ENCODE results near the gene MAGEA10. TPM values are rescaled to one million over a fixed set of nuclear protein-coding genes. Genes with fewer than 3 reads are reported as not detected.
"Not testable (repeated sequence)": the region's sequence is repeated elsewhere in the genome, so short reads cannot be mapped to it uniquely, and the experiment has no call there.

Gene MAGEA10
- polyA plus RNA-seq, 1 donor from 2014 or later, result not detected

DNA sequence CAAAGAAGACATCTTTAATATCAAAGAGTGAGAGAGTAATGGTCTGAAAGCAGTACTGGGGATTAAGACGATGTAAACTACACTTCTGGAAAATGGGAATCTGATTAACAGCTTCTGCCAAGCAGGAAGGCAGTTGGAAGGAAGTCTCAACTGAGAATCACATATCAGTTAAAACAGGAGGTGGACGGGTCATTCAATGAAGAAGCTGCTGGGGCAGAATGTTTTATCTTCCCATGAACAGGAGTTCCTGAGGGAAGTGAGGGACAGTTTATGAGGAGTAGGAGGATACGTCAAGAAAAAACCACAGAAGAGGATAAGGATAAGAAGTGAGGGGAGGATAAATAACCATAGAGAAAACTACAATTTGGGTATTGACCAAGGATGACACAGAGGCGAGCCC lies 38.7 kb upstream of the MAGEA10 start:
- Histone ChIP-seq H3F3A (ENCODE audit: insufficient read depth, low read length, poor library complexity, severe bottlenecking) (no peaks in the 10 kb centered on the region), H3K4me2 (ENCODE audit: low read length) (no peak overlapping the region), H3K4me3 (ENCODE audit: low read length) (no peak overlapping the region), H3K9me3 (ENCODE audit: low read length) (no peaks in the 10 kb centered on the region), H3K9ac (ENCODE audit: low read length) (no peak overlapping the region), H3K36me3 (ENCODE audit: insufficient read depth, low read length) (no peaks in the 10 kb centered on the region), H2AFZ (ENCODE audit: low read depth, low read length) (no peak overlapping the region), H3K9me2 (ENCODE audit: insufficient read depth, low read length) (no peaks in the 10 kb centered on the region), H4K20me1 (ENCODE audit: insufficient read depth) (no peaks in the 10 kb centered on the region), H3K27ac (ENCODE audit: low read length) (no peak overlapping the region), H3K27me3 (ENCODE audit: insufficient read depth, low read depth, low read length) (no peaks in the 10 kb centered on the region), H3K79me2 (replicated peaks; ENCODE audit: insufficient read depth, low read length) (no peaks in the 10 kb centered on the region)
- TF ChIP-seq POLR2AphosphoS5 (IDR thresholded peaks at IDR 0.05) (no peak), EZH2 (IDR thresholded peaks at IDR 0.05; ENCODE audit: borderline replicate concordance, insufficient read depth, low read length, poor library complexity, severe bottlenecking) (no peak), SMC3 (conservative IDR thresholded peaks at IDR 0.05; ENCODE audit: poor library complexity) (no peak), TAF1 (IDR thresholded peaks at IDR 0.05; ENCODE audit: low read depth) (no peak), RAD21 (conservative IDR thresholded peaks at IDR 0.05) (no peak), EP300 (conservative IDR thresholded peaks at IDR 0.05; ENCODE audit: poor library complexity, severe bottlenecking) (no peak), MXI1 (conservative IDR thresholded peaks at IDR 0.05; ENCODE audit: poor library complexity, severe bottlenecking) (no peak)
- TF ChIP-seq, protein P1, sequence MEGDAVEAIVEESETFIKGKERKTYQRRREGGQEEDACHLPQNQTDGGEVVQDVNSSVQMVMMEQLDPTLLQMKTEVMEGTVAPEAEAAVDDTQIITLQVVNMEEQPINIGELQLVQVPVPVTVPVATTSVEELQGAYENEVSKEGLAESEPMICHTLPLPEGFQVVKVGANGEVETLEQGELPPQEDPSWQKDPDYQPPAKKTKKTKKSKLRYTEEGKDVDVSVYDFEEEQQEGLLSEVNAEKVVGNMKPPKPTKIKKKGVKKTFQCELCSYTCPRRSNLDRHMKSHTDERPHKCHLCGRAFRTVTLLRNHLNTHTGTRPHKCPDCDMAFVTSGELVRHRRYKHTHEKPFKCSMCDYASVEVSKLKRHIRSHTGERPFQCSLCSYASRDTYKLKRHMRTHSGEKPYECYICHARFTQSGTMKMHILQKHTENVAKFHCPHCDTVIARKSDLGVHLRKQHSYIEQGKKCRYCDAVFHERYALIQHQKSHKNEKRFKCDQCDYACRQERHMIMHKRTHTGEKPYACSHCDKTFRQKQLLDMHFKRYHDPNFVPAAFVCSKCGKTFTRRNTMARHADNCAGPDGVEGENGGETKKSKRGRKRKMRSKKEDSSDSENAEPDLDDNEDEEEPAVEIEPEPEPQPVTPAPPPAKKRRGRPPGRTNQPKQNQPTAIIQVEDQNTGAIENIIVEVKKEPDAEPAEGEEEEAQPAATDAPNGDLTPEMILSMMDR (IDR thresholded peaks at IDR 0.05; ENCODE audit: poor library complexity, severe bottlenecking), result no peak
- TF ChIP-seq, protein P2, sequence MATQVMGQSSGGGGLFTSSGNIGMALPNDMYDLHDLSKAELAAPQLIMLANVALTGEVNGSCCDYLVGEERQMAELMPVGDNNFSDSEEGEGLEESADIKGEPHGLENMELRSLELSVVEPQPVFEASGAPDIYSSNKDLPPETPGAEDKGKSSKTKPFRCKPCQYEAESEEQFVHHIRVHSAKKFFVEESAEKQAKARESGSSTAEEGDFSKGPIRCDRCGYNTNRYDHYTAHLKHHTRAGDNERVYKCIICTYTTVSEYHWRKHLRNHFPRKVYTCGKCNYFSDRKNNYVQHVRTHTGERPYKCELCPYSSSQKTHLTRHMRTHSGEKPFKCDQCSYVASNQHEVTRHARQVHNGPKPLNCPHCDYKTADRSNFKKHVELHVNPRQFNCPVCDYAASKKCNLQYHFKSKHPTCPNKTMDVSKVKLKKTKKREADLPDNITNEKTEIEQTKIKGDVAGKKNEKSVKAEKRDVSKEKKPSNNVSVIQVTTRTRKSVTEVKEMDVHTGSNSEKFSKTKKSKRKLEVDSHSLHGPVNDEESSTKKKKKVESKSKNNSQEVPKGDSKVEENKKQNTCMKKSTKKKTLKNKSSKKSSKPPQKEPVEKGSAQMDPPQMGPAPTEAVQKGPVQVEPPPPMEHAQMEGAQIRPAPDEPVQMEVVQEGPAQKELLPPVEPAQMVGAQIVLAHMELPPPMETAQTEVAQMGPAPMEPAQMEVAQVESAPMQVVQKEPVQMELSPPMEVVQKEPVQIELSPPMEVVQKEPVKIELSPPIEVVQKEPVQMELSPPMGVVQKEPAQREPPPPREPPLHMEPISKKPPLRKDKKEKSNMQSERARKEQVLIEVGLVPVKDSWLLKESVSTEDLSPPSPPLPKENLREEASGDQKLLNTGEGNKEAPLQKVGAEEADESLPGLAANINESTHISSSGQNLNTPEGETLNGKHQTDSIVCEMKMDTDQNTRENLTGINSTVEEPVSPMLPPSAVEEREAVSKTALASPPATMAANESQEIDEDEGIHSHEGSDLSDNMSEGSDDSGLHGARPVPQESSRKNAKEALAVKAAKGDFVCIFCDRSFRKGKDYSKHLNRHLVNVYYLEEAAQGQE (IDR thresholded peaks at IDR 0.05; ENCODE audit: borderline replicate concordance), result no peak

DNA sequence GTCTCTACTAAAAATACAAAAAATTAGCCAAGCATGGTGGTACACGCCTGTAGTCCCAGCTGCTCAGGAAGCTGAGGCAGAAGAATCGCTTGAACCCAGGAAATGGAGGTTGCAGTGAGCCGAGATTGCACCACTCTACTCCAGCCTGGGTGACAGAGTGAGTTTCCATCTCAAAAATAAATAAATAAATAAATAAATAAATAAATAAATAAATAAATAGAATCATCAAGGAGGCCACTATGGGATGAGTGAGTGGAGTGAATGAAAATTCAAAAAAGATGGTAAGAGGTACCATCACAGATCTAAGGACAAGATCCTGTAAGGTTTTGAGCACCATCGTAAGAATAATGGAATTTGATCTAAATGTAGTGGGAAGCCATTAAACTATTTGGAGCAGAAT lies 37.5 kb upstream of the MAGEA10 start:
- not testable (repeated sequence) for H3K27me3 ChIP-seq (ENCODE audit: insufficient read depth, low read depth, low read length); H4K20me1 ChIP-seq (ENCODE audit: insufficient read depth); H3K9me3 ChIP-seq (ENCODE audit: low read length); H3K9ac ChIP-seq (ENCODE audit: low read length); H2AFZ ChIP-seq (ENCODE audit: low read depth, low read length); H3K9me2 ChIP-seq (ENCODE audit: insufficient read depth, low read length); H3K4me3 ChIP-seq (ENCODE audit: low read length); H3K79me2 ChIP-seq (replicated peaks; ENCODE audit: insufficient read depth, low read length); H3F3A ChIP-seq (ENCODE audit: insufficient read depth, low read length, poor library complexity, severe bottlenecking); H3K27ac ChIP-seq (ENCODE audit: low read length); H3K4me2 ChIP-seq (ENCODE audit: low read length); H3K36me3 ChIP-seq (ENCODE audit: insufficient read depth, low read length)

DNA sequence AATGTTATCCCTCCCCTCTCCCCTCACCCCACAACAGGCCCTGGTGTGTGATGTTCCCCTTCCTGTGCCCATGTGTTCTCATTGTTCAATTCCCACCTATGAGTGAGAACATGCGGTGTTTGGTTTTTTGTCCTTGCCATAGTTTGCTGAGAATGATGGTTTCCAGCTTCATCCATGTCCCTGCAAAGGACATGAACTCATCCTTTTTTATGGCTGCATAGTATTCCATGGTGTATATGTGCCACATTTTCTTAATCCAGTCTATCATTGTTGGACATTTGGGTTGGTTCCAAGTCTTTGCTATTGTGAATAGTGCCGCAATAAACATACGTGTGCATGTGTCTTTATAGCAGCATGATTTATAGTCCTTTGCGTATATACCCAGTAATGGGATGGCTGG lies 35.5 kb upstream of the MAGEA10 start:
- H3F3A ChIP-seq (ENCODE audit: insufficient read depth, low read length, poor library complexity, severe bottlenecking); H3K79me2 ChIP-seq (replicated peaks; ENCODE audit: insufficient read depth, low read length); H4K20me1 ChIP-seq (ENCODE audit: insufficient read depth); H3K9me2 ChIP-seq (ENCODE audit: insufficient read depth, low read length); H3K27me3 ChIP-seq (ENCODE audit: insufficient read depth, low read depth, low read length); H3K36me3 ChIP-seq (ENCODE audit: insufficient read depth, low read length); H3K9ac ChIP-seq (ENCODE audit: low read length); H2AFZ ChIP-seq (ENCODE audit: low read depth, low read length); H3K4me2 ChIP-seq (ENCODE audit: low read length); H3K9me3 ChIP-seq (ENCODE audit: low read length); H3K27ac ChIP-seq (ENCODE audit: low read length); H3K4me3 ChIP-seq (ENCODE audit: low read length): not testable (repeated sequence)
